HepG2 (cell line): ENCODE measurements around the gene HSD3B7. TPM values are rescaled to one million over a fixed set of nuclear protein-coding genes. Genes with fewer than 3 reads are reported as not detected.
A peak's percentile ranks its signal among the peaks of the same experiment; 100 is the strongest.

Source experiments
- FOXM1 ChIP-seq: sonication (generic); formaldehyde crosslinking; IDR thresholded peaks from 2 replicates; pipeline ENCODE4 v1.5.0; 2020; ENCODE audit warnings: missing genetic modification reagents
- HDAC6 ChIP-seq: fragments of 200-600 bp; sonication (generic); IDR thresholded peaks from 2 replicates; pipeline ENCODE4 v1.7.0; 2017; ENCODE audit warnings: mild to moderate bottlenecking, antibody characterized with exemption, low read length, low read depth
- JDP2 ChIP-seq: sonication (generic); formaldehyde crosslinking; IDR thresholded peaks from 2 replicates; pipeline ENCODE4 v1.8.1; 2022; ENCODE audit warnings: missing genetic modification reagents, borderline replicate concordance
- KLF12 ChIP-seq: sonication (generic); formaldehyde crosslinking; IDR thresholded peaks from 2 replicates; pipeline ENCODE4 v1.4.0; 2020; ENCODE audit warnings: missing genetic modification reagents, borderline replicate concordance
- MXD4 ChIP-seq: IDR thresholded peaks from 2 replicates; pipeline ENCODE4 v1.6.1; 2016; ENCODE audit warnings: mild to moderate bottlenecking, missing biosample characterization, missing genetic modification reagents
- NBN ChIP-seq: fragments of 450-650 bp; conservative IDR thresholded peaks from 2 replicates; pipeline ENCODE4 v1.6.1; 2017
- SUZ12 ChIP-seq: fragments of 150-350 bp; IDR thresholded peaks from 2 replicates; pipeline ENCODE4 v1.6.1; 2014; ENCODE audit warnings: low read depth, low read length
- THYN1 ChIP-seq: sonication (generic); formaldehyde crosslinking; IDR thresholded peaks from 2 replicates; pipeline ENCODE4 v1.8.1; 2023; ENCODE audit warnings: low read depth, mild to moderate bottlenecking, moderate library complexity, missing genetic modification reagents, borderline replicate concordance
- ZFP36L1 ChIP-seq: sonication (generic); formaldehyde crosslinking; IDR thresholded peaks from 2 replicates; pipeline ENCODE4 v1.8.0; 2022; ENCODE audit warnings: mild to moderate bottlenecking, missing genetic modification reagents, moderate library complexity
- ZNF451 ChIP-seq: sonication (generic); formaldehyde crosslinking; IDR thresholded peaks from 2 replicates; pipeline ENCODE4 v1.5.0; 2020; ENCODE audit warnings: mild to moderate bottlenecking, missing genetic modification reagents
- polyA plus RNA-seq, 8 experiments: library from polyadenylated mRNA; depleted of rRNA in 3 of 8; stranded (reverse) in 7 of 8; unstranded in 1 of 8; fragments of >200 nt; fragmentation: Illumina TruSeq in 4 of 8; extraction: Trizol in 4 of 8; gene quantifications; 2 replicates each; pipeline versions ENCODE4 v1.2.1 to v1.2.3, GENCODE V29; 2011 to 2016; ENCODE audit warnings: low read depth in 4 of 8, missing spikeins in 1 of 8, mixed read lengths in 1 of 8; ENCODE audit not compliant: insufficient read depth in 1 of 8
- total RNA-seq, 5 experiments: library from RNA; depleted of rRNA; stranded (reverse); fragments of >200 nt; fragmentation: Illumina TruSeq; extraction: Trizol; gene quantifications; 2 replicates each; pipeline ENCODE4 v1.2.3, GENCODE V29; 2016; ENCODE audit warnings: low read depth in 1 of 5
- TF ChIP-seq, protein P1 (sequence below): sonication (generic); formaldehyde crosslinking; IDR thresholded peaks from 2 replicates; pipeline ENCODE4 v1.5.0; 2020; ENCODE audit warnings: mild to moderate bottlenecking, missing genetic modification reagents
- TF ChIP-seq, protein P2 (sequence below): sonication (generic); formaldehyde crosslinking; IDR thresholded peaks from 2 replicates; pipeline ENCODE4 v1.5.0; 2020; ENCODE audit warnings: mild to moderate bottlenecking, missing genetic modification reagents
- TF ChIP-seq, protein P3 (sequence below): sonication (generic); formaldehyde crosslinking; IDR thresholded peaks from 2 replicates; pipeline ENCODE4 v1.5.0; 2020; ENCODE audit warnings: missing genetic modification reagents
- TF ChIP-seq, protein P4 (sequence below): sonication (generic); formaldehyde crosslinking; IDR thresholded peaks from 2 replicates; pipeline ENCODE4 v1.4.0; 2020; ENCODE audit warnings: missing genetic modification reagents, borderline replicate concordance

The HSD3B7 gene
- total and polyA plus RNA-seq, 2 of the 13 experiments (the other 11 are each of a cell fraction or from before 2014, with no cell fraction given), result 32.9 to 69.7 TPM

DNA sequence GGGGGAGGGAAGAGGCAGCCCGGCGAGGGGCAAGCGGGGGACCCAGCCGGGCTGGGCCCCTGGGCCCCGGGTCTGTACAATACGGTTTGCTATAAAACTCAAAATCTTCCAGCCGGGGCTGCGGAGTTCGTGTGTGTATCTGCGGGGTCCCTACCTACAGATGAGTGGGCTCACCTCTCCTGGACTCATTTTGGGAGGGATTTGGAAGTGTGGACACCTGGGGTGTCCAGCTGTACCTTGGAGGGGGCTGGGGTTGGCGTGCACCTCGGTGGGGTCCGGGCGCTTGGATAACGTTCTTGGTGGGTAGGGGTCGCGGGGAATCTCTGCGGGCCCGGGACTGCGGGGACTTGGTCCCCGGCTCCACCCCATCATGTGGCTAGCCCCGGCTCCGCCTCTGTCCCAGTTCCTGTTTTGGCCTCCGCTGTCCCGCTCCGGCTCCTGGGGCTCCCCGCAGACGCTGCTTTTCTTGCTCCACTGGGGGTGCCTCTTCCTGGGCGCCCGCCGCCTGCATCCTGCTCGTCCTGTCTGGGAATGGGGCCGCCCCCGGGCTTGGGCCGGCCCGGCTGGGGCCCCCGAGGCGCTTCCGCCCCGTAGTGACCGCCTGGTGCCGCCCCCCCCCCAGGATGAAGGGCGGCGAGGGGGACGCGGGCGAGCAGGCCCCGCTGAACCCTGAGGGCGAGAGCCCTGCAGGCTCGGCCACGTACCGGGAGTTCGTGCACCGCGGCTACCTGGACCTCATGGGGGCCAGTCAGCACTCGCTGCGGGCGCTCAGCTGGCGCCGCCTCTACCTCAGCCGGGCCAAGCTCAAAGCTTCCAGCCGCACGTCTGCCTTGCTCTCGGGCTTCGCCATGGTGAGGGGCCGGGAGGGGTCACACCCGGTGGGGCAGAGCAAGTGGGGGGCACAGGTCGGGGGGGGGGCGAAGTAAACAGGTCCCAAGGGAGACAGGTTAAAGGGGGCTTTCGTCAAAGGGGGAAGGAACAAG, 36.0 kb upstream of the HSD3B7 start, which contains the start of gene ORAI3 (continued):
- TF ChIP-seq, protein P1, sequence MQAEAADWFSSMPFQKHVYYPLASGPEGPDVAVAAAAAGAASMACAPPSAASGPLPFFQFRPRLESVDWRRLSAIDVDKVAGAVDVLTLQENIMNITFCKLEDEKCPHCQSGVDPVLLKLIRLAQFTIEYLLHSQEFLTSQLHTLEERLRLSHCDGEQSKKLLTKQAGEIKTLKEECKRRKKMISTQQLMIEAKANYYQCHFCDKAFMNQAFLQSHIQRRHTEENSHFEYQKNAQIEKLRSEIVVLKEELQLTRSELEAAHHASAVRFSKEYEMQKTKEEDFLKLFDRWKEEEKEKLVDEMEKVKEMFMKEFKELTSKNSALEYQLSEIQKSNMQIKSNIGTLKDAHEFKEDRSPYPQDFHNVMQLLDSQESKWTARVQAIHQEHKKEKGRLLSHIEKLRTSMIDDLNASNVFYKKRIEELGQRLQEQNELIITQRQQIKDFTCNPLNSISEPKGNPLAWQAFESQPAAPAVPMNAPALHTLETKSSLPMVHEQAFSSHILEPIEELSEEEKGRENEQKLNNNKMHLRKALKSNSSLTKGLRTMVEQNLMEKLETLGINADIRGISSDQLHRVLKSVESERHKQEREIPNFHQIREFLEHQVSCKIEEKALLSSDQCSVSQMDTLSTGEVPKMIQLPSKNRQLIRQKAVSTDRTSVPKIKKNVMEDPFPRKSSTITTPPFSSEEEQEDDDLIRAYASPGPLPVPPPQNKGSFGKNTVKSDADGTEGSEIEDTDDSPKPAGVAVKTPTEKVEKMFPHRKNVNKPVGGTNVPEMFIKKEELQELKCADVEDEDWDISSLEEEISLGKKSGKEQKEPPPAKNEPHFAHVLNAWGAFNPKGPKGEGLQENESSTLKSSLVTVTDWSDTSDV, result no peak; the same call in none of the 2 replicates
- TF ChIP-seq JDP2 (no peak; the same call in 1 of the 2 replicates), KLF12 (0 out of 2 replicates have a peak, but pooled peaks have one; percentile 27), FOXM1 (CRISPR knock-in tag) (no peak), SUZ12 (no peak), HDAC6 (no peak), THYN1 (no peak), ZNF451 (CRISPR knock-in tag) (no peak; the same call in 1 of the 2 replicates), ZFP36L1 (CRISPR knock-in tag) (no peak; the same call in 1 of the 2 replicates), NBN (no peak), MXD4 (CRISPR knock-in tag) (no peak)
- TF ChIP-seq, protein P2, sequence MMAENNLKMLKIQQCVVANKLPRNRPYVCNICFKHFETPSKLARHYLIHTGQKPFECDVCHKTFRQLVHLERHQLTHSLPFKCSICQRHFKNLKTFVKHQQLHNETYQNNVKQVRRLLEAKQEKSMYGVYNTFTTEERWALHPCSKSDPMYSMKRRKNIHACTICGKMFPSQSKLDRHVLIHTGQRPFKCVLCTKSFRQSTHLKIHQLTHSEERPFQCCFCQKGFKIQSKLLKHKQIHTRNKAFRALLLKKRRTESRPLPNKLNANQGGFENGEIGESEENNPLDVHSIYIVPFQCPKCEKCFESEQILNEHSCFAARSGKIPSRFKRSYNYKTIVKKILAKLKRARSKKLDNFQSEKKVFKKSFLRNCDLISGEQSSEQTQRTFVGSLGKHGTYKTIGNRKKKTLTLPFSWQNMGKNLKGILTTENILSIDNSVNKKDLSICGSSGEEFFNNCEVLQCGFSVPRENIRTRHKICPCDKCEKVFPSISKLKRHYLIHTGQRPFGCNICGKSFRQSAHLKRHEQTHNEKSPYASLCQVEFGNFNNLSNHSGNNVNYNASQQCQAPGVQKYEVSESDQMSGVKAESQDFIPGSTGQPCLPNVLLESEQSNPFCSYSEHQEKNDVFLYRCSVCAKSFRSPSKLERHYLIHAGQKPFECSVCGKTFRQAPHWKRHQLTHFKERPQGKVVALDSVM (CRISPR knock-in tag), result peak; percentile 70
- TF ChIP-seq, protein P3, sequence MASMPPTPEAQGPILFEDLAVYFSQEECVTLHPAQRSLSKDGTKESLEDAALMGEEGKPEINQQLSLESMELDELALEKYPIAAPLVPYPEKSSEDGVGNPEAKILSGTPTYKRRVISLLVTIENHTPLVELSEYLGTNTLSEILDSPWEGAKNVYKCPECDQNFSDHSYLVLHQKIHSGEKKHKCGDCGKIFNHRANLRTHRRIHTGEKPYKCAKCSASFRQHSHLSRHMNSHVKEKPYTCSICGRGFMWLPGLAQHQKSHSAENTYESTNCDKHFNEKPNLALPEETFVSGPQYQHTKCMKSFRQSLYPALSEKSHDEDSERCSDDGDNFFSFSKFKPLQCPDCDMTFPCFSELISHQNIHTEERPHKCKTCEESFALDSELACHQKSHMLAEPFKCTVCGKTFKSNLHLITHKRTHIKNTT, result no peak
- TF ChIP-seq, protein P4, sequence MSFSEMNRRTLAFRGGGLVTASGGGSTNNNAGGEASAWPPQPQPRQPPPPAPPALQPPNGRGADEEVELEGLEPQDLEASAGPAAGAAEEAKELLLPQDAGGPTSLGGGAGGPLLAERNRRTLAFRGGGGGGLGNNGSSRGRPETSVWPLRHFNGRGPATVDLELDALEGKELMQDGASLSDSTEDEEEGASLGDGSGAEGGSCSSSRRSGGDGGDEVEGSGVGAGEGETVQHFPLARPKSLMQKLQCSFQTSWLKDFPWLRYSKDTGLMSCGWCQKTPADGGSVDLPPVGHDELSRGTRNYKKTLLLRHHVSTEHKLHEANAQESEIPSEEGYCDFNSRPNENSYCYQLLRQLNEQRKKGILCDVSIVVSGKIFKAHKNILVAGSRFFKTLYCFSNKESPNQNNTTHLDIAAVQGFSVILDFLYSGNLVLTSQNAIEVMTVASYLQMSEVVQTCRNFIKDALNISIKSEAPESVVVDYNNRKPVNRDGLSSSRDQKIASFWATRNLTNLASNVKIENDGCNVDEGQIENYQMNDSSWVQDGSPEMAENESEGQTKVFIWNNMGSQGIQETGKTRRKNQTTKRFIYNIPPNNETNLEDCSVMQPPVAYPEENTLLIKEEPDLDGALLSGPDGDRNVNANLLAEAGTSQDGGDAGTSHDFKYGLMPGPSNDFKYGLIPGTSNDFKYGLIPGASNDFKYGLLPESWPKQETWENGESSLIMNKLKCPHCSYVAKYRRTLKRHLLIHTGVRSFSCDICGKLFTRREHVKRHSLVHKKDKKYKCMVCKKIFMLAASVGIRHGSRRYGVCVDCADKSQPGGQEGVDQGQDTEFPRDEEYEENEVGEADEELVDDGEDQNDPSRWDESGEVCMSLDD (CRISPR knock-in tag), result peak; percentile 77; the same call in 1 of the 2 replicates
